GM19467 (cell line): ENCODE data around the gene JMJD7.

Source experiments
- ATAC-seq: cut with Tn5 transposase; IDR thresholded peaks from one replicate; pipeline ENCODE4 v1.9.1; 2021; ENCODE audit warnings: mild to moderate bottlenecking, moderate library complexity; ENCODE audit not compliant: unreplicated experiment

The JMJD7 gene

GRCh38 chr15:41827880-41828806 is at the start of gene JMJD7:
TSS of gene JMJD7 (plus strand) at chr15:41828092. CDS start at chr15:41828125, 33 bp downstream.
- ATAC-seq: peak; percentile 53

- ATAC-seq: no peak
Observed at GRCh38 chr15:41778521-41778920, 49.4 kb upstream of the JMJD7 start.

GRCh38 chr15:41779662-41780157 is 48.2 kb upstream of the JMJD7 start:
- no peak for ATAC-seq

- ATAC-seq: no peak
Observed at GRCh38 chr15:41780266-41780665, 47.6 kb upstream of the JMJD7 start.

- no peak for ATAC-seq
Observed at GRCh38 chr15:41780727-41781126, 47.2 kb upstream of the JMJD7 start.

GRCh38 chr15:41782371-41783282 is 45.3 kb upstream of the JMJD7 start:
- no peak for ATAC-seq

GRCh38 chr15:41783296-41783695 is 44.6 kb upstream of the JMJD7 start:
- no peak for ATAC-seq

- no peak for ATAC-seq
Observed at GRCh38 chr15:41788262-41788661, 39.6 kb upstream of the JMJD7 start.

- no peak for ATAC-seq
Observed at GRCh38 chr15:41789236-41789635, 38.7 kb upstream of the JMJD7 start.

- no peak for ATAC-seq
Observed at GRCh38 chr15:41789662-41790061, 38.2 kb upstream of the JMJD7 start.

GRCh38 chr15:41790169-41790568 is 37.7 kb upstream of the JMJD7 start:
- ATAC-seq: no peak

- no peak for ATAC-seq
Observed at GRCh38 chr15:41790756-41791546, 36.9 kb upstream of the JMJD7 start.

- no peak for ATAC-seq
Observed at GRCh38 chr15:41791547-41791937, 36.4 kb upstream of the JMJD7 start.

- no peak for ATAC-seq
Observed at GRCh38 chr15:41792000-41792637, 35.8 kb upstream of the JMJD7 start.

GRCh38 chr15:41794081-41794480 is 33.8 kb upstream of the JMJD7 start:
- no peak for ATAC-seq

- no peak for ATAC-seq
Observed at GRCh38 chr15:41795996-41796856, 31.7 kb upstream of the JMJD7 start.

GRCh38 chr15:41797201-41797944 is 30.5 kb upstream of the JMJD7 start:
- ATAC-seq: no peak
